ENCODE data around the gene CALHM5.

GRCh38 chr6:116530436-116530835, 19.0 kb downstream of the CALHM5 start:
- TF ChIP-seq CTCF (IDR thresholded peaks at IDR 0.05) (no peak), POLR2A (IDR thresholded peaks at IDR 0.05) (no peak)
